ENCODE results near the gene RTP2.
"Not testable (repeated sequence)": the region's sequence is repeated elsewhere in the genome, so short reads cannot be mapped to it uniquely, and the experiment has no call there.

The RTP2 gene

GRCh38 chr3:187708696-187709095 lies 6.3 kb upstream of the RTP2 start:
- no peaks in the 10 kb centered on the region for H3K4me1 Mint-ChIP-seq (ENCODE audit: low read depth)
- H3K27ac Mint-ChIP-seq = no peak overlapping the region
- no peaks in the 10 kb centered on the region for H3K36me3 Mint-ChIP-seq
- H3K4me3 Mint-ChIP-seq = no peak overlapping the region
- H3K9me3 Mint-ChIP-seq (ENCODE audit: low read depth) = no peaks in the 10 kb centered on the region
- H3K27me3 Mint-ChIP-seq = no peaks in the 10 kb centered on the region

GRCh38 chr3:187706971-187707370 lies 4.6 kb upstream of the RTP2 start:
- Mint-ChIP-seq H3K4me1 (ENCODE audit: low read depth) (no peaks in the 10 kb centered on the region), H3K36me3 (no peaks in the 10 kb centered on the region), H3K4me3 (no peak overlapping the region), H3K27me3 (no peaks in the 10 kb centered on the region), H3K27ac (no peak overlapping the region), H3K9me3 (ENCODE audit: low read depth) (no peaks in the 10 kb centered on the region)

- H3K4me1 Mint-ChIP-seq (ENCODE audit: low read depth) = no peaks in the 10 kb centered on the region
Measured at GRCh38 chr3:187705164-187705563, 2.8 kb upstream of the RTP2 start.

GRCh38 chr3:187700249-187700648 lies 2.1 kb downstream of the RTP2 start:
- H3K4me3 Mint-ChIP-seq = no peak overlapping the region
- H3K36me3 Mint-ChIP-seq = no peaks in the 10 kb centered on the region
- no peaks in the 10 kb centered on the region for H3K9me3 Mint-ChIP-seq (ENCODE audit: low read depth)
- no peaks in the 10 kb centered on the region for H3K27me3 Mint-ChIP-seq
- no peak overlapping the region for H3K27ac Mint-ChIP-seq
- H3K4me1 Mint-ChIP-seq (ENCODE audit: low read depth) = no peaks in the 10 kb centered on the region

More at GRCh38 chr3:187705164-187705563, 2.8 kb upstream of the RTP2 start:
- no peak overlapping the region for H3K4me3 Mint-ChIP-seq
- H3K36me3 Mint-ChIP-seq = no peaks in the 10 kb centered on the region
- no peaks in the 10 kb centered on the region for H3K27me3 Mint-ChIP-seq
- no peak overlapping the region for H3K27ac Mint-ChIP-seq
- no peaks in the 10 kb centered on the region for H3K9me3 Mint-ChIP-seq (ENCODE audit: low read depth)

GRCh38 chr3:187698499-187699399 lies 3.6 kb downstream of the RTP2 start:
- Mint-ChIP-seq H3K4me3 (no peak overlapping the region), H3K27ac (no peak overlapping the region), H3K36me3 (no peaks in the 10 kb centered on the region), H3K9me3 (ENCODE audit: low read depth) (no peaks in the 10 kb centered on the region), H3K4me1 (ENCODE audit: low read depth) (no peaks in the 10 kb centered on the region), H3K27me3 (peaks cover 2% of the 10 kb centered on the region)

- no peak overlapping the region for H3K27ac Mint-ChIP-seq
- H3K27me3 Mint-ChIP-seq = peaks cover 2% of the 10 kb centered on the region
- no peaks in the 10 kb centered on the region for H3K4me1 Mint-ChIP-seq (ENCODE audit: low read depth)
- no peaks in the 10 kb centered on the region for H3K36me3 Mint-ChIP-seq
- H3K4me3 Mint-ChIP-seq = no peak overlapping the region
- H3K9me3 Mint-ChIP-seq (ENCODE audit: low read depth) = no peaks in the 10 kb centered on the region
Measured at GRCh38 chr3:187696021-187696420, 6.3 kb downstream of the RTP2 start.

- H3K4me1 Mint-ChIP-seq (ENCODE audit: low read depth) = no peaks in the 10 kb centered on the region
- H3K4me3 Mint-ChIP-seq = no peak overlapping the region
- H3K9me3 Mint-ChIP-seq (ENCODE audit: low read depth) = no peaks in the 10 kb centered on the region
- peaks cover 2% of the 10 kb centered on the region for H3K27me3 Mint-ChIP-seq
- no peak overlapping the region for H3K27ac Mint-ChIP-seq
- no peaks in the 10 kb centered on the region for H3K36me3 Mint-ChIP-seq
Measured at GRCh38 chr3:187695449-187695848, 6.9 kb downstream of the RTP2 start.

GRCh38 chr3:187694801-187695200 lies 7.6 kb downstream of the RTP2 start:
- Mint-ChIP-seq H3K4me1 (ENCODE audit: low read depth) (no peaks in the 10 kb centered on the region), H3K27ac (no peak overlapping the region), H3K27me3 (peaks cover 2% of the 10 kb centered on the region), H3K9me3 (ENCODE audit: low read depth) (no peaks in the 10 kb centered on the region), H3K36me3 (no peaks in the 10 kb centered on the region), H3K4me3 (no peak overlapping the region)

GRCh38 chr3:187693431-187693830 lies 8.9 kb downstream of the RTP2 start:
- H3K36me3 Mint-ChIP-seq = no peaks in the 10 kb centered on the region
- H3K4me1 Mint-ChIP-seq (ENCODE audit: low read depth) = no peaks in the 10 kb centered on the region
- H3K4me3 Mint-ChIP-seq = no peak overlapping the region
- peaks cover 3% of the 10 kb centered on the region for H3K27me3 Mint-ChIP-seq
- H3K27ac Mint-ChIP-seq = no peak overlapping the region
- no peaks in the 10 kb centered on the region for H3K9me3 Mint-ChIP-seq (ENCODE audit: low read depth)

- Mint-ChIP-seq H3K36me3 (peaks cover 2% of the 10 kb centered on the region), H3K4me3 (no peak overlapping the region), H3K27ac (no peak overlapping the region), H3K27me3 (peaks cover 7% of the 10 kb centered on the region), H3K9me3 (ENCODE audit: low read depth) (peaks cover 9% of the 10 kb centered on the region), H3K4me1 (ENCODE audit: low read depth) (no peaks in the 10 kb centered on the region)
Measured at GRCh38 chr3:187689984-187690383, 12.4 kb downstream of the RTP2 start.

GRCh38 chr3:187686621-187687273 lies 15.6 kb downstream of the RTP2 start:
- no peak overlapping the region for H3K4me3 Mint-ChIP-seq
- H3K27me3 Mint-ChIP-seq = peaks cover 8% of the 10 kb centered on the region
- H3K27ac Mint-ChIP-seq = no peak overlapping the region

GRCh38 chr3:187685948-187686347 lies 16.4 kb downstream of the RTP2 start:
- Mint-ChIP-seq H3K9me3 (ENCODE audit: low read depth) (peaks cover 9% of the 10 kb centered on the region), H3K27me3 (peaks cover 8% of the 10 kb centered on the region), H3K4me3 (no peak overlapping the region), H3K36me3 (peaks cover 2% of the 10 kb centered on the region), H3K27ac (no peak overlapping the region), H3K4me1 (ENCODE audit: low read depth) (peaks cover 3% of the 10 kb centered on the region)

More at GRCh38 chr3:187686621-187687273, 15.6 kb downstream of the RTP2 start:
- peaks cover 9% of the 10 kb centered on the region for H3K9me3 Mint-ChIP-seq (ENCODE audit: low read depth)
- H3K36me3 Mint-ChIP-seq = peaks cover 2% of the 10 kb centered on the region
- H3K4me1 Mint-ChIP-seq (ENCODE audit: low read depth) = peaks cover 3% of the 10 kb centered on the region

GRCh38 chr3:187684880-187685279 lies 17.5 kb downstream of the RTP2 start:
- peaks cover 2% of the 10 kb centered on the region for H3K36me3 Mint-ChIP-seq
- H3K4me1 Mint-ChIP-seq (ENCODE audit: low read depth) = peaks cover 3% of the 10 kb centered on the region
- no peak overlapping the region for H3K4me3 Mint-ChIP-seq
- H3K9me3 Mint-ChIP-seq (ENCODE audit: low read depth) = peaks cover 9% of the 10 kb centered on the region
- H3K27me3 Mint-ChIP-seq = peaks cover 12% of the 10 kb centered on the region
- H3K27ac Mint-ChIP-seq = no peak overlapping the region

GRCh38 chr3:187684444-187684843 lies 17.9 kb downstream of the RTP2 start:
- no peak overlapping the region for H3K4me3 Mint-ChIP-seq
- peaks cover 9% of the 10 kb centered on the region for H3K9me3 Mint-ChIP-seq (ENCODE audit: low read depth)
- H3K36me3 Mint-ChIP-seq = peaks cover 2% of the 10 kb centered on the region
- no peak overlapping the region for H3K27ac Mint-ChIP-seq
- peaks cover 14% of the 10 kb centered on the region for H3K27me3 Mint-ChIP-seq
- peaks cover 3% of the 10 kb centered on the region for H3K4me1 Mint-ChIP-seq (ENCODE audit: low read depth)

GRCh38 chr3:187681756-187682155 lies 20.6 kb downstream of the RTP2 start:
- H3K4me1 Mint-ChIP-seq (ENCODE audit: low read depth); H3K27ac Mint-ChIP-seq; H3K4me3 Mint-ChIP-seq; H3K36me3 Mint-ChIP-seq; H3K9me3 Mint-ChIP-seq (ENCODE audit: low read depth): not testable (repeated sequence)
- H3K27me3 Mint-ChIP-seq = peaks cover 15% of the 10 kb centered on the region
